H1 (cell line): Measurements from ENCODE around the gene CACNA1B. TPM values are rescaled to one million over a fixed set of nuclear protein-coding genes. Genes with fewer than 3 reads are reported as not detected.

Experiments used
- CTCF ChIA-PET: fragments of 300-600 bp; sonication (Branson Sonifier 250); formaldehyde crosslinking; loops from one replicate; lab custom pipeline; 2021; ENCODE audit not compliant: partially characterized antibody; lab: Charles Lee
- POLR2A ChIA-PET: fragments of 300-600 bp; sonication (Branson Sonifier 250); formaldehyde crosslinking; loops from one replicate; lab custom pipeline; 2021; ENCODE audit warnings: inconsistent platforms; ENCODE audit not compliant: partially characterized antibody; lab: Charles Lee
- DNase-seq, 2 experiments: peaks; one replicate each; pipeline versions ENCODE4 v3.0.0 to v3.0.0-alpha.2; 2010 to 2022; ENCODE audit warnings: low spot score in 2 of 2, low read depth in 1 of 2, mixed read lengths in 1 of 2
- FAIRE-seq: peaks from 2 replicates; lab custom pipeline; 2011; peaks lifted over from hg19 to GRCh38; lab: Jason Lieb, UNC
- H2AFZ ChIP-seq: 2 replicates; pipeline ENCODE4 v1.8.1; 2012; ENCODE audit warnings: low read length, inconsistent platforms
- H2AK5ac ChIP-seq: 2 replicates; pipeline ENCODE4 v1.6.1; 2013; ENCODE audit warnings: low read depth, low read length
- H2BK120ac ChIP-seq: replicated peaks from 2 replicates; pipeline ENCODE3; 2013; ENCODE audit warnings: low read depth, low read length, inconsistent platforms
- H2BK12ac ChIP-seq: 2 replicates; pipeline ENCODE4 v1.6.1; 2013; ENCODE audit warnings: low read depth, low read length
- H2BK15ac ChIP-seq: 2 replicates; pipeline ENCODE4 v1.6.1; 2013; ENCODE audit warnings: low read length
- H2BK20ac ChIP-seq: 2 replicates; pipeline ENCODE4 v1.6.1; 2013; ENCODE audit warnings: low read length
- H2BK5ac ChIP-seq: 2 replicates; pipeline ENCODE4 v1.6.1; 2013; ENCODE audit warnings: low read depth, low read length
- H3K14ac ChIP-seq: 2 replicates; pipeline ENCODE4 v1.6.1; 2013; ENCODE audit warnings: inconsistent platforms; ENCODE audit not compliant: insufficient read length
- H3K18ac ChIP-seq: 2 replicates; pipeline ENCODE4 v1.6.1; 2013; ENCODE audit warnings: low read length; ENCODE audit errors: extremely low read depth
- H3K23ac ChIP-seq: 2 replicates; pipeline ENCODE4 v1.6.1; 2013; ENCODE audit warnings: inconsistent platforms; ENCODE audit not compliant: insufficient read length
- H3K23me2 ChIP-seq: 2 replicates; pipeline ENCODE4 v1.6.1; 2013; ENCODE audit warnings: low read depth, low read length
- H3K27ac ChIP-seq: 2 replicates; pipeline ENCODE4 v1.6.1; 2011; ENCODE audit warnings: low read depth, low read length, inconsistent platforms
- H3K27me3 ChIP-seq, 4 experiments: replicated peaks in 1 of 4; 1 replicate in 1 of 4; 2 replicates in 3 of 4; pipeline versions ENCODE4 v1.6.1 to v1.8.1; 2011 to 2013; ENCODE audit warnings: low read length in 3 of 4, mild to moderate bottlenecking in 3 of 4, inconsistent platforms in 2 of 4, mixed read lengths in 2 of 4, moderate library complexity in 1 of 4; ENCODE audit not compliant: control insufficient read depth in 3 of 4, insufficient read depth in 3 of 4; ENCODE audit errors: extremely low read depth in 1 of 4
- H3K36me3 ChIP-seq, 4 experiments: 2 replicates each; pipeline versions ENCODE4 v1.6.1 to v1.8.1; 2011 to 2013; ENCODE audit warnings: mild to moderate bottlenecking in 4 of 4, low read length in 3 of 4, moderate library complexity in 2 of 4, control low read depth in 1 of 4, inconsistent platforms in 1 of 4; ENCODE audit not compliant: insufficient read depth in 4 of 4, control insufficient read depth in 2 of 4
- H3K4ac ChIP-seq: replicated peaks from 2 replicates; pipeline ENCODE3; 2013; ENCODE audit warnings: low read length, low read depth, mixed read lengths, inconsistent platforms; ENCODE audit not compliant: insufficient read length
- H3K4me1 ChIP-seq, 4 experiments: replicated peaks in 1 of 4; 1 replicate in 1 of 4; 2 replicates in 3 of 4; pipeline versions ENCODE4 v1.6.1 to v1.8.1; 2011 to 2013; ENCODE audit warnings: low read length in 3 of 4, inconsistent platforms in 2 of 4, mixed read lengths in 1 of 4; ENCODE audit not compliant: insufficient read depth in 4 of 4, control insufficient read depth in 3 of 4
- H3K4me2 ChIP-seq, 2 experiments: 2 replicates each; pipeline versions ENCODE4 v1.6.1 to v1.8.1; 2011 to 2013; ENCODE audit warnings: low read depth in 2 of 2, low read length in 2 of 2, control low read depth in 1 of 2, inconsistent platforms in 1 of 2, mild to moderate bottlenecking in 1 of 2; ENCODE audit not compliant: insufficient read depth in 1 of 2
- H3K4me3 ChIP-seq, 4 experiments: fragments of 200-600, 300-600 bp in 1 of 4; sonication (generic), shearing (Covaris generic), sonication (Bioruptor Twin) in 1 of 4; 2 replicates each; pipeline versions ENCODE4 v1.5.1 to v1.8.1; 2011 to 2016; ENCODE audit warnings: low read length in 4 of 4, low read depth in 3 of 4, control low read depth in 2 of 4, inconsistent platforms in 2 of 4, mild to moderate bottlenecking in 2 of 4, mixed read lengths in 1 of 4, moderate library complexity in 1 of 4; ENCODE audit not compliant: insufficient read depth in 2 of 4; ENCODE audit errors: extremely low read depth in 1 of 4
- H3K56ac ChIP-seq: replicated peaks from 2 replicates; pipeline ENCODE3; 2013; ENCODE audit warnings: low read depth, mild to moderate bottlenecking, mixed read lengths, low read length, inconsistent platforms; ENCODE audit not compliant: insufficient read length
- H3K79me1 ChIP-seq: 2 replicates; pipeline ENCODE4 v1.6.1; 2013; ENCODE audit warnings: low read depth, low read length, control low read depth
- H3K79me2 ChIP-seq, 2 experiments: 2 replicates each; pipeline versions ENCODE4 v1.6.1 to v1.8.1; 2012 to 2013; ENCODE audit warnings: low read length in 2 of 2, mild to moderate bottlenecking in 2 of 2, inconsistent platforms in 1 of 2; ENCODE audit not compliant: insufficient read depth in 2 of 2, control insufficient read depth in 1 of 2
- H3K9ac ChIP-seq, 4 experiments: replicated peaks in 1 of 4; 1 replicate in 1 of 4; 2 replicates in 3 of 4; pipeline versions ENCODE4 v1.6.1 to v1.8.1; 2011 to 2013; ENCODE audit warnings: low read depth in 3 of 4, low read length in 3 of 4, control low read depth in 2 of 4, mild to moderate bottlenecking in 2 of 4, moderate library complexity in 2 of 4, inconsistent platforms in 1 of 4; ENCODE audit errors: extremely low read depth in 1 of 4
- H3K9me3 ChIP-seq, 2 experiments: 2 replicates each; pipeline versions ENCODE4 v1.6.1 to v1.8.1; 2012 to 2013; ENCODE audit warnings: mild to moderate bottlenecking in 2 of 2, moderate library complexity in 2 of 2, control low read depth in 1 of 2, inconsistent platforms in 1 of 2, low read depth in 1 of 2, low read length in 1 of 2, mixed read lengths in 1 of 2; ENCODE audit not compliant: insufficient read depth in 2 of 2
- H4K20me1 ChIP-seq, 2 experiments: replicated peaks in 1 of 2; 2 replicates each; pipeline versions ENCODE3 to v1.8.1; 2011 to 2013; ENCODE audit warnings: inconsistent platforms in 2 of 2, low read length in 2 of 2, mild to moderate bottlenecking in 1 of 2; ENCODE audit not compliant: insufficient read depth in 2 of 2, control insufficient read depth in 1 of 2
- H4K5ac ChIP-seq: 2 replicates; pipeline ENCODE4 v1.6.1; 2013; ENCODE audit warnings: low read length, low read depth, mixed read lengths, inconsistent platforms; ENCODE audit not compliant: insufficient read length
- H4K8ac ChIP-seq: 2 replicates; pipeline ENCODE4 v1.8.0; 2013; ENCODE audit warnings: mild to moderate bottlenecking, moderate library complexity, low read length, inconsistent platforms; ENCODE audit not compliant: insufficient read depth; ENCODE audit errors: extremely low read depth
- H4K91ac ChIP-seq: replicated peaks from 2 replicates; pipeline ENCODE3; 2013; ENCODE audit warnings: low read length, mixed read lengths, inconsistent platforms; ENCODE audit not compliant: insufficient read length
- BRCA1 ChIP-seq: IDR thresholded peaks from 2 replicates; pipeline ENCODE4 v1.6.1; 2012; ENCODE audit warnings: low read depth, low read length, improper control_type of control experiment
- CEBPB ChIP-seq: IDR thresholded peaks from 2 replicates; pipeline ENCODE4 v1.6.1; 2012; ENCODE audit warnings: low read depth, low read length
- KDM1A ChIP-seq: fragments of 200-600, 300-600 bp; sonication (generic); IDR thresholded peaks from 2 replicates; pipeline ENCODE4 v1.7.1; 2016; ENCODE audit warnings: mild to moderate bottlenecking, low read length, borderline replicate concordance
- RFX5 ChIP-seq: IDR thresholded peaks from 2 replicates; pipeline ENCODE4 v1.6.1; 2011; ENCODE audit warnings: low read depth, low read length, improper control_type of control experiment, borderline replicate concordance
- TAF1 ChIP-seq: IDR thresholded peaks from 2 replicates; pipeline ENCODE4 v1.6.1; 2011; ENCODE audit warnings: mild to moderate bottlenecking, low read depth, low read length
- TCF12 ChIP-seq: IDR thresholded peaks from 2 replicates; pipeline ENCODE4 v1.6.1; 2011; ENCODE audit warnings: low read depth, mild to moderate bottlenecking, low read length
- WGBS, 2 experiments: shearing (Covaris generic) in 1 of 2; methylation state at CpG; one replicate each; pipeline versions ENCODE4 v1.1.6 to v1.1.7; 2013 to 2015; ENCODE audit warnings: low lambda C conversion rate in 2 of 2, mixed read lengths in 2 of 2, inconsistent platforms in 1 of 2, low coverage in 1 of 2, missing lambda C conversion rate in 1 of 2; ENCODE audit not compliant: insufficient replicate concordance in 2 of 2, insufficient coverage in 1 of 2, insufficient read length in 1 of 2; ENCODE audit errors: extremely low coverage in 1 of 2, missing lambda C conversion rate in 1 of 2; 5-methylcytosine and 5-hydroxymethylcytosine counted together
- polyA plus RNA-seq, 7 experiments: library from polyadenylated mRNA; depleted of rRNA in 3 of 7; stranded (reverse) in 5 of 7; unstranded in 2 of 7; fragments of >200 nt in 5 of 7; fragments of 200-250 nt in 2 of 7; gene quantifications; 1 replicate in 5 of 7; 2 replicates in 1 of 7; 4 replicates in 1 of 7; pipeline versions ENCODE4 v1.2.1 to v1.2.3, GENCODE V29; 2011 to 2013; ENCODE audit warnings: missing spikeins in 2 of 7, mixed read lengths in 2 of 7
- total RNA-seq: library from RNA; stranded (reverse); fragmentation: NEBNext Ultra II Directional; extraction: Animal tissue kit (Norgen Biotek cat#: 25700); gene quantifications from 2 replicates; pipeline ENCODE4 v1.2.1, GENCODE V29; 2021

CACNA1B gene
- total and polyA plus RNA-seq, 2 of the 8 experiments (the other 6 are each of a cell fraction or from before 2014, with no cell fraction given), result 1.5 to 5.7 TPM

GRCh38 chr9:137880160-137880975, 2.8 kb downstream of the CACNA1B start:
- Histone ChIP-seq H3K79me1 (peaks cover 10% of the 10 kb centered on the region; the same call in 1 of the 2 replicates), H2AK5ac (no peak overlapping the region), H4K8ac (no peak overlapping the region), H2BK12ac (no peak overlapping the region), H4K20me1 (peaks cover 0 to 27% of the 10 kb centered on the region in 2 experiments), H2BK20ac (no peak overlapping the region), H3K79me2 (no peaks in the 10 kb centered on the region), H2BK120ac (no peak overlapping the region), H3K27ac (no peak overlapping the region), H3K9me3 (peaks cover 8 to 67% of the 10 kb centered on the region in 2 experiments; a peak in 3 of 4 replicates), H3K14ac (no peak overlapping the region), H2AFZ (no peak overlapping the region), H3K18ac (no peak overlapping the region), H3K4me2 (no peak overlapping the region), H3K36me3 (peaks cover 0 to 4% (median 0%) of the 10 kb centered on the region in 4 experiments; a peak in 1 of 8 replicates), H4K5ac (no peak overlapping the region), H3K4me1 (peaks cover 0 to 6% (median 0%) of the 10 kb centered on the region in 4 experiments; a peak in 1 of 7 replicates), H3K27me3 (peaks cover 0 to 8% (median 4%) of the 10 kb centered on the region in 4 experiments; a peak in 5 of 7 replicates), H3K4me3 (no peak overlapping the region), H3K9ac (no peak overlapping the region), H2BK5ac (no peak overlapping the region), H2BK15ac (no peak overlapping the region), H3K56ac (no peak overlapping the region), H4K91ac (no peak overlapping the region), H3K4ac (no peak overlapping the region), H3K23me2 (peaks cover 6% of the 10 kb centered on the region), H3K23ac (no peak overlapping the region)
- CTCF ChIA-PET, result interaction anchor here (0.6 to 1.4 kb wide), 4 partner anchors 46 to 223 kb away, joined by 3 read pairs; no protein-coding TSS in a partner anchor
- DNase-seq, result no peak
- WGBS, 2 experiments, result 85% methylated on average over 16 of the region's 16 CpGs; no CpG with 5 or more reads in 1 of the 2 experiments
- FAIRE-seq, result no peak
- no peak for TF ChIP-seq TAF1
- TF ChIP-seq KDM1A, result no peak
- no peak for TF ChIP-seq CEBPB
- TF ChIP-seq BRCA1, result no peak
- no peak for TF ChIP-seq TCF12
- no peak for TF ChIP-seq RFX5
- POLR2A ChIA-PET, result interaction anchor here (0.8 kb wide), 1 partner anchor 80 kb away, joined by 3 read pairs; no protein-coding TSS in a partner anchor
